ENCODE data around the gene TUBB. TPM values are rescaled to one million over a fixed set of nuclear protein-coding genes. Genes with fewer than 3 reads are reported as not detected.

Gene TUBB
- total and polyA plus RNA-seq, 2 of the 8 experiments (the other 6 are each of a cell fraction or from before 2014, with no cell fraction given): 1,880 to 3,022 TPM

GRCh38 chr6:30683980-30684338, 36.2 kb upstream of the TUBB start:
- H3K79me2 ChIP-seq (ENCODE audit: control insufficient read depth in 1 of 2, insufficient read depth in 2 of 2, low read length in 2 of 2): peaks cover 0 to 19% of the 10 kb centered on the region in 2 experiments; a peak in 3 of 4 replicates
- H4K8ac ChIP-seq (ENCODE audit: extremely low read depth, insufficient read depth, low read length): no peak overlapping the region
- TF ChIP-seq TEAD4 (IDR thresholded peaks at IDR 0.05; ENCODE audit: low read depth, low read length): no peak
- no peak for TF ChIP-seq SIRT6 (IDR thresholded peaks at IDR 0.05; ENCODE audit: low read length)
- TF ChIP-seq EGR1 (IDR thresholded peaks at IDR 0.05; ENCODE audit: borderline replicate concordance, low read depth, low read length): no peak

More at GRCh38 chr6:30683980-30684338, 36.2 kb upstream of the TUBB start:
- no peaks in the 10 kb centered on the region; a peak in 1 of 8 replicates for H3K36me3 ChIP-seq (ENCODE audit: control insufficient read depth in 2 of 4, insufficient read depth in 4 of 4, low read length in 3 of 4)
- peak overlapping the region; percentile 39 to 96; a peak in 3 of 4 replicates for H3K4me2 ChIP-seq (ENCODE audit: insufficient read depth in 1 of 2, low read depth in 2 of 2, low read length in 2 of 2)
- POLR2A ChIA-PET (ENCODE audit: partially characterized antibody): interaction anchor here (0.5 to 18.7 kb wide), 4 partner anchors 36 to 376 kb away, joined by 3 to 388 read pairs (median 3); partner anchors contain the start of genes FLOT1, MDC1 and TUBB
- H3K27ac ChIP-seq (ENCODE audit: low read depth, low read length): no peak overlapping the region
- peak overlapping the region in 2 of 4 experiments; percentile 5 to 44; a peak in 3 of 8 replicates for H3K4me3 ChIP-seq (ENCODE audit: extremely low read depth in 1 of 4, insufficient read depth in 2 of 4, low read depth in 3 of 4, low read length in 4 of 4)
- no peak overlapping the region for H3K14ac ChIP-seq (ENCODE audit: insufficient read length)
- 72% methylated on average over 2 of the region's 2 CpGs; no CpG with 5 or more reads in 1 of the 2 experiments for WGBS, 2 experiments (ENCODE audit: extremely low coverage in 1 of 2, insufficient coverage in 1 of 2, insufficient read length in 1 of 2, insufficient replicate concordance in 2 of 2, low coverage in 1 of 2, low lambda C conversion rate in 2 of 2, missing lambda C conversion rate in 1 of 2)
- H2AK5ac ChIP-seq (ENCODE audit: low read depth, low read length): no peak overlapping the region
- no peak overlapping the region for H4K5ac ChIP-seq (ENCODE audit: insufficient read length, low read depth, low read length)
- no peak overlapping the region for H3K23ac ChIP-seq (ENCODE audit: insufficient read length)
- no peak overlapping the region for H2BK5ac ChIP-seq (ENCODE audit: low read depth, low read length)
- H2BK120ac ChIP-seq (replicated peaks; ENCODE audit: low read depth, low read length): no peak overlapping the region
- H3K4ac ChIP-seq (replicated peaks; ENCODE audit: insufficient read length, low read depth, low read length): no peak overlapping the region
- H3K9ac ChIP-seq (replicated peaks in 1 of 4; ENCODE audit: extremely low read depth in 1 of 4, low read depth in 3 of 4, low read length in 3 of 4): no peak overlapping the region
- peaks cover 4% of the 10 kb centered on the region; the same call in 1 of the 2 replicates for H3K79me1 ChIP-seq (ENCODE audit: low read depth, low read length)
- H3K9me3 ChIP-seq (ENCODE audit: insufficient read depth in 2 of 2, low read depth in 1 of 2, low read length in 1 of 2): no peaks in the 10 kb centered on the region
- DNase-seq (ENCODE audit: low read depth in 1 of 2, low spot score in 2 of 2) (no peak), FAIRE-seq (no peak)
- no peak overlapping the region; the same call in 1 of the 2 replicates for H2BK15ac ChIP-seq (ENCODE audit: low read length)
- H2BK20ac ChIP-seq (ENCODE audit: low read length): no peak overlapping the region
- H3K4me1 ChIP-seq (replicated peaks in 1 of 4; ENCODE audit: control insufficient read depth in 3 of 4, insufficient read depth in 4 of 4, low read length in 3 of 4): peaks cover 7 to 37% (median 24%) of the 10 kb centered on the region in 4 experiments
- CTCF ChIA-PET (ENCODE audit: partially characterized antibody): interaction anchor here (1.2 to 11.0 kb wide), 4 partner anchors 15 to 142 kb away, joined by 3 to 147 read pairs (median 9); no protein-coding TSS in a partner anchor
- no peak overlapping the region for H2BK12ac ChIP-seq (ENCODE audit: low read depth, low read length)
- H4K91ac ChIP-seq (replicated peaks; ENCODE audit: insufficient read length, low read length): no peak overlapping the region
- H3K23me2 ChIP-seq (ENCODE audit: low read depth, low read length): peaks cover 13% of the 10 kb centered on the region
- H3K56ac ChIP-seq (replicated peaks; ENCODE audit: insufficient read length, low read depth, low read length): no peak overlapping the region
- no peak overlapping the region for H2AFZ ChIP-seq (ENCODE audit: low read length)
- H3K18ac ChIP-seq (ENCODE audit: extremely low read depth, low read length): no peak overlapping the region
- H4K20me1 ChIP-seq (replicated peaks in 1 of 2; ENCODE audit: control insufficient read depth in 1 of 2, insufficient read depth in 2 of 2, low read length in 2 of 2): peaks cover 3 to 8% of the 10 kb centered on the region in 2 experiments
- no peaks in the 10 kb centered on the region for H3K27me3 ChIP-seq (replicated peaks in 1 of 4; ENCODE audit: control insufficient read depth in 3 of 4, extremely low read depth in 1 of 4, insufficient read depth in 3 of 4, low read length in 3 of 4)
